ENCODE data around the gene ABHD2.
A peak's percentile ranks its signal among the peaks of the same experiment; 100 is the strongest.
"Not testable (repeated sequence)": the region's sequence is repeated elsewhere in the genome, so short reads cannot be mapped to it uniquely, and the experiment has no call there.

Gene ABHD2

GRCh38 chr15:89141159-89141558, 52.9 kb downstream of the ABHD2 start:
- not testable (repeated sequence) for DNase-seq

- no peak for DNase-seq
These were observed 53.6 kb downstream of the ABHD2 start for GRCh38 chr15:89141885-89142284.

- no peak for DNase-seq
These were observed 54.2 kb downstream of the ABHD2 start for GRCh38 chr15:89142423-89142822.

GRCh38 chr15:89143503-89144162, 55.4 kb downstream of the ABHD2 start:
- peak; percentile 78 for DNase-seq

GRCh38 chr15:89144491-89144890, 56.2 kb downstream of the ABHD2 start:
- no peak for DNase-seq

GRCh38 chr15:89146366-89146765, 58.1 kb downstream of the ABHD2 start:
- DNase-seq, result no peak

GRCh38 chr15:89148126-89148525, 59.9 kb downstream of the ABHD2 start:
- no peak for DNase-seq

- DNase-seq, result no peak
These were observed 61.3 kb downstream of the ABHD2 start for GRCh38 chr15:89149501-89150101.

- DNase-seq, result no peak
These were observed 62.0 kb downstream of the ABHD2 start for GRCh38 chr15:89150287-89150686.

- no peak for DNase-seq
These were observed 62.8 kb downstream of the ABHD2 start for GRCh38 chr15:89150762-89151664.

- DNase-seq, result no peak
These were observed 66.9 kb downstream of the ABHD2 start for GRCh38 chr15:89155122-89155521.

- no peak for DNase-seq
These were observed 67.4 kb downstream of the ABHD2 start for GRCh38 chr15:89155656-89156055.

- no peak for DNase-seq
These were observed 68.8 kb downstream of the ABHD2 start for GRCh38 chr15:89157061-89157460.

GRCh38 chr15:89157918-89158564, 69.8 kb downstream of the ABHD2 start:
- DNase-seq, result no peak

- DNase-seq, result no peak
These were observed 73.4 kb downstream of the ABHD2 start for GRCh38 chr15:89161666-89162065.

GRCh38 chr15:89163271-89164055, 75.2 kb downstream of the ABHD2 start:
- no peak for DNase-seq

GRCh38 chr15:89164712-89165211, 76.5 kb downstream of the ABHD2 start:
- no peak for DNase-seq

- no peak for DNase-seq
These were observed 77.4 kb downstream of the ABHD2 start for GRCh38 chr15:89165677-89166076.

- peak; percentile 78 for DNase-seq
These were observed 79.3 kb downstream of the ABHD2 start for GRCh38 chr15:89167267-89168176.

GRCh38 chr15:89168316-89168833, 80.1 kb downstream of the ABHD2 start:
- DNase-seq, result no peak

GRCh38 chr15:89170364-89170763, 82.1 kb downstream of the ABHD2 start:
- DNase-seq, result no peak
